NCI-H748 treated with DMSO at 0.1 percent for 48 hours (cell line): Measurements from ENCODE around the gene KIF5B.
"Not testable (repeated sequence)": the region's sequence is repeated elsewhere in the genome, so short reads cannot be mapped to it uniquely, and the experiment has no call there.

Experiments
- DNase-seq: peaks from one replicate; lab custom pipeline; 2025; lab: John Stamatoyannopoulos, UW

KIF5B gene

DNA sequence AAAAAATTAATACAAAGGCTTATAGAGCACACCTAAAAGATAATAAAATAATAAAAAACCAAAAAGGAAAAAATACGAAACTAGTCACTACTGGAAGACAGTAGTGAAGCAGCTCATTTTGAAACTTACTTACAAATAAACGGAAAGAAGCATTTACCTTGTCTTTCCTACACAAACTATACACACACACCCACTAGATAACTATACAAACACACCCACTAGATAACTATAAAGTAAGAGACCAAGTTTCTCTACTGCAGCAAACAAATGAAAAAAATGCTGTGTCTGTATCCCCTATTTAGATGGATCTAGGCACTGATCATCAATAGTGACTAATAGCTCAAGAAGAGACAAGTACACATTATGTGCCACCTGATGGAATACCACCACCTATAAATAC is 49.2 kb downstream of the KIF5B start:
- DNase-seq = no peak

GRCh38 chr10:32005050-32005449 is 51.2 kb downstream of the KIF5B start:
- DNase-seq = peak; percentile 16

- DNase-seq = no peak
Observed at GRCh38 chr10:32004161-32004591, 52.0 kb downstream of the KIF5B start.

DNA sequence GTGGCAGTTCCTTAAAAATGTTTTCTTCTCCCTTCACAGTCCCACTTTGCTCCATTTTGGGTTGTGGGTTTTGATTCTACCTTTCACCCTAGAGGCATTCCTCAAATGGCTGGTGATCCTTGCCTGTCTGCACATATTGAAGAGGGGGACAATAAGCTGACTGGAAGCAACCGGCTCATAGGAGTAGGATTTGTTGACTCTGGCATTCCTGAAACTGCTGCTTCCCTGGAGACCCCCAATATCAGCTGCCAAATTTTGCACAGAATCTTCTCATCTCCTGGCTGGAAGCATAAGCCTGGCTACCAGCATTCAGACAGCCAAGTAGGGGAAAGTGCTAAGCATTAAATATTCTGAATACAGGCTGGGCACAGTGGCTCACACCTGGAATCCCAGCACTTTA is 53.7 kb downstream of the KIF5B start:
- DNase-seq = no peak

DNA sequence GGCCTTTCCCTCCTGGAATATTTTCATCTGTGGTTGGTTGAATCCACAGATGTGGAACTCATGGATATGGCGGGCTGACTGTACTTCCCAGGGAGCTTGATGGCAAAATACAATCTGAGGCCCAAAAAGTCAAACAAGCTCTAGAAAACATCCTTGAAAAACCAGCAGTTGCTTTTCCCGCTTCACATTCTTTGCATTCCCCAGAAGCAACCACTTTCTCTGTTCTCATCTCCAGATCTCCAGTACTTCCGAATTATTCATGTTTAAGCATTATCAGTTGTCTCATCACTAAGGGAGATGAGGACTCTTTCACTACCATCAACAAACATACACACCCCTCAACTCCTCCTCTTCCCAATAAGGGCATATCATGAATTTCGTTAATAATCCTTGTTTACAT is 55.3 kb downstream of the KIF5B start:
- no peak for DNase-seq

- DNase-seq = no peak
Observed at GRCh38 chr10:31999836-32000235, 56.4 kb downstream of the KIF5B start.

DNA sequence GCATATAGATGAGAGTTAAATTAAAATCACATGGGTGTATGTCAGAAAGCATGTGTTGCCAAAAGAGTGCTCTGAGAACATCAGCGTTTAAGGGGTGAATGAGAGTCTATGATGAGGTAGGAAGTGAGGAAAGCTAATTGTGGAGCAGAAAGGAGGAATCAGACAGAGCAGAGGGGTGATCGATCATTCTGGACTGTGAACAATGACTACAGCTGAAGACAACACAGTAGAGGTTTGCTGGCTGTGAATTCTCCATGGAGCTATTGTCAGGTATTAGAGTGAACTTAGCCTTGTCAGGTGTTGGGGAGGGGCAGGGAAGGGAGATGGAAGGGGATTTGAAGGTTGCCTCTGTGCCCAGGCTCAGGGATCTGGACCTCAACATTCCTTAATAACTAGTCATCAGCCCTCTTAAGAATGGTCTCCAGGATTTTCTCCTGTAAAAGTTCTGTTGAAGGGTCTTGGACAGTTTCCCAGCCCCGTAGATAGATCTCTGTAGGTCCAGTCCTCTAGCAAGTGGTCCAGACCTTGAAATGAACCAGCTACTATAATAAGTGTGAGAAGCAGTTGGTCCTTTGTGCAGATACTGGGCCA is 57.1 kb downstream of the KIF5B start:
- DNase-seq = no peak

GRCh38 chr10:31994926-31995325 is 61.3 kb downstream of the KIF5B start:
- no peak for DNase-seq

DNA sequence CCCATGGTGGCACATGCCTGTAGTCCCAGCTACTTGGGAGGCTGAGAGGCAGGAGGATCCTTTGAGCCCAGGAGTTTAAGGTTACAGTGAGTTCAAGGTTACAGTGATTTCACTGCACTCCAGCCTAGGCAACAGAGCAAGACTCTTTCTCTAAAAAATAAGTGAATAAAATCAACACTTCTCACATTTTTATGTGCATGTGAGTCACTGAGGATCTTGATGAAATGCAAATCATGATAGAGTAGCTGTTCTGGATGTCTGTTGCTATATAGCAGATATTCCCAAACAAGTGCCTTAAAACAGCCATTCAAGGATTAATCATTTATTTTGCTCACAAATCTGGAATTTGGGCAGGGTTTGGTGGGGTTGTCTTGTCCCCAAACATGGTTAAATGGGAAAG is 65.3 kb downstream of the KIF5B start:
- no peak for DNase-seq

- DNase-seq = not testable (repeated sequence)
Observed at GRCh38 chr10:31987786-31988185, 68.4 kb downstream of the KIF5B start.

- DNase-seq = no peak
Observed at GRCh38 chr10:31982111-31982510, 74.1 kb downstream of the KIF5B start.

DNA sequence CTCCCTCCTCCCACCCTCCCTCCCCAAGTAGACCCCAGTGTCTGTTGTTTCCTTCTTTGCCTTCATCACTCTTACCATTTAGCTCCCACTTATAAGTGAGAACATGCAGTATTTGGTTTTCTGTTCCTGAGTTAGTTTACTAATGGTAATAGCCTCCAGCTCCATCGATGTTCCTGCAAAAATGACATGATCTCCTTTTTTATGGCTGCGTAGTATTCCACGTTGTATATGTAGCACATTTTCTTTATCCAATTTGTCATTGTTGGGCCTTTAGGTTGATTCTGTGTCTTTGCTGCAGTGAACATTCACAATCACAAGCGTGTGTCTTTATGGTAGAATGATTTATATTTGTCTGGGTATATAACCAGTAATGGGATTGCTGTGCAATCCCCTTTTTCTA is 75.8 kb downstream of the KIF5B start:
- no peak for DNase-seq

GRCh38 chr10:31979071-31979470 is 77.2 kb downstream of the KIF5B start:
- DNase-seq = not testable (repeated sequence)

- no peak for DNase-seq
Observed at GRCh38 chr10:31978156-31978483, 78.1 kb downstream of the KIF5B start.

- DNase-seq = no peak
Observed at GRCh38 chr10:31977440-31978155, 78.6 kb downstream of the KIF5B start.

GRCh38 chr10:31975157-31975765 is 81.0 kb downstream of the KIF5B start:
- DNase-seq = no peak

GRCh38 chr10:31974434-31975124 is 81.6 kb downstream of the KIF5B start:
- DNase-seq = no peak

DNA sequence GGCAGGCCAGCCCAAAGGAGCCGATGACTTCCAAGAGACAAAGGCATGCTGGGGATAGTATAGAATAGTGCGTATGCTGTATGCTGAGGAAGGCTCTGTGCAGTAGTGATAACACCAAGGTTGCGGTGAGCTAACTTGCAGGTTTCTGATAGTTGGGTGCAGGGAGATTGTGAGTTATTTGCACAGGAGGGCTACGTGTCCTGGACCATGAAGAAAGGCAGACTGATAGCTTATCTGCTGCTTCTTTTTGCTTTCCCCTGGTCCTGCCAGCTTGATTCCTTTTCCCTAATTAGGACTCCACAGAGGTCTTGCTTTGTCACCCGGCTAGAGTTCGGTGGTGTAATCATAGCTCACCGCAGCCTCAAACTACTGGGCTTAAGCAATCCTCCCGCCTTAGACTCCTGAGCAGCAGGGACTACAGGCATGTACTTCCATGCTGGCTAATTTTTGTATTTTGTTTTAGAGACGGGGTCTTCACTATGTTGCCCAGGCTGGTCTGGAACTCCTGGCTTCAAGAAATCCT is 83.6 kb downstream of the KIF5B start:
- no peak for DNase-seq

GRCh38 chr10:31969847-31970246 is 86.4 kb downstream of the KIF5B start:
- not testable (repeated sequence) for DNase-seq

- DNase-seq = no peak
Observed at GRCh38 chr10:31963589-31963980, 92.6 kb downstream of the KIF5B start.

DNA sequence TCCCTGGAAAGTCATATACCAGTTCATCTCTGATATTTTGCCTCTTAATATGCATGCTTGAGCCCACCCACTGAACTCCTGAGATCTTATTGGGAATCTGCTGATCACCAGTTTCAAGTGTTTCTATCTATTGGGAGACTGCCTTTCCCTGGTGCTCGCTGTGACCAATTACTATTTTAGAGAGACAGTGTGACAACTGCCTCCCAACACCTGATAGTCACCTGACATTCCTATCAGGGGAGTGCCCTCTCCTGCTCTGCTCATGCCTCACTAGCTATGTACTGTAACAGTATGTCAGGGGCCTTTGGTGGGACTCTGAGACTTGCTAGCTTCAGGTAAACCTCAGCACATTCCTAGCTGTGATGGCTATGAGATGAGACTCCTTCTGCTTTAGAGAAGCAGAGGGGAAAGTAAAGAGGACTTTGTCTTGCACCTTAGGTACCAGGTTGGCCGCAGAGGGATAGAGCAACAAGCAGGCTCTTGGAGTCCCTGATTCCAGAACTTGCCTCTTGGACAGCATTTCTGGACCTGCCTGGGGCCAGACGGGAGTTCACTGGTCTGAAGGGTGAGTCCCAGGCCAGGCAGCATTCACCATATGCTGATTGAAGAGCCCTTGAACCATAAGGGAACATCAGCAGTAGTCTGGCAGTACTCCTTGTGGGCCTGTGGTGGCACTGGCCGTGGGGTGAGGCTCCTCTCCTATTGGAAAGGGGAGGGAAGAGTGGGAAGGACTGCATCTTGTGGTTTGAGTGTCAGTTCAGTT is 93.2 kb downstream of the KIF5B start:
- DNase-seq = no peak
